ENCODE data around the gene KCNN2.

KCNN2 gene

DNA sequence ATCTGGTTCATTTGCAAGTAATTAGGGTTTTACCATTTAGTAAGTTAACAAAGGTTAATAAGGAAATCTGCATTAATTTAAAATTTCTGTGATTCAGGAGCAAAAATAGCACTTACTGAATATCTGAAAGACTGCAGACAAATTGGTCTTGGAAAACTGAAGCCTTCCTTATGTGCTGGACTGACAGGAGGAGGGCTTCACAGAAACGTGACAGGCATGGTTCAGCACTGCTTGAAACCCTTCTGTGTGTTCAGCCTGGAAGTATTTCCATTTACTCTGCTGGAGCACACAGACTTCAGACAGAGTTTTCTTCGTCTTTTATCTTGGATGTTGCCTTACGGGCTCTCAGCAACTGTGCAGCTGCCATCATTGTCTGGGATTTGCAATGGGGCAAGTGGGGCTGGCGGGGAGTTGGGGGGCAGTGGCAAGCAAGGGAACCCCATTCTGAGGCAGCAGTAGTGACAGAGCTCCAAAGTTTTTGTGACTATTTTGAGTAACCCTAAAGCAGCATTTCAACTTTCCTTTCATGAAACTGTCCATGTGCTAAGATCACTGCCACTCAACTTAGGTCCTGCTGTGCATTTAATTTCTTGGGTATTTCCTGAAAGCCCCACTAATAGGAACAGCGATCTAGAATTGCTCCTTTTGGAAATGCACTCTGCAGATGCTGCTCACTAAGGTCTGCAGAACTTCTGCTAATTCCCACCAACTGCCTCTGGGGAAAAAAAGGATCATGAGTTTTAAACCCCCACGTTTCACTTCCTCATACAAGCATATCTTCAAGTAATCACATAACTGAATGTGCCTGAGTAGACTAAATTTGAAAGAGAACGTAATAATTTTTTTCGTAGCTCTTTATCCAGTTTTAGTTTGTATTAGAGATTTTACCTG is 56.6 kb downstream of the KCNN2 start:
- TF ChIP-seq ZNF416 (tag by site-specific recombination; IDR thresholded peaks at IDR 0.05) (no peak), ZNF555 (tag by site-specific recombination; conservative IDR thresholded peaks at IDR 0.05) (no peak), KLF1 (tag by site-specific recombination; IDR thresholded peaks at IDR 0.05) (no peak), ZNF19 (tag by site-specific recombination; IDR thresholded peaks at IDR 0.05; ENCODE audit: low read depth) (no peak), MEIS1 (CRISPR knock-in tag; IDR thresholded peaks at IDR 0.05; ENCODE audit: borderline replicate concordance) (no peak), ZNF239 (tag by site-specific recombination; IDR thresholded peaks at IDR 0.05) (no peak), ZFHX2 (tag by site-specific recombination; conservative IDR thresholded peaks at IDR 0.05) (no peak), GLIS1 (tag by site-specific recombination; IDR thresholded peaks at IDR 0.05) (no peak), ZNF473 (tag by site-specific recombination; IDR thresholded peaks at IDR 0.05) (no peak), ZNF248 (tag by site-specific recombination; IDR thresholded peaks at IDR 0.05) (no peak), HOXD13 (CRISPR knock-in tag; IDR thresholded peaks at IDR 0.05; ENCODE audit: borderline replicate concordance) (no peak)
- TF ChIP-seq, protein P1, sequence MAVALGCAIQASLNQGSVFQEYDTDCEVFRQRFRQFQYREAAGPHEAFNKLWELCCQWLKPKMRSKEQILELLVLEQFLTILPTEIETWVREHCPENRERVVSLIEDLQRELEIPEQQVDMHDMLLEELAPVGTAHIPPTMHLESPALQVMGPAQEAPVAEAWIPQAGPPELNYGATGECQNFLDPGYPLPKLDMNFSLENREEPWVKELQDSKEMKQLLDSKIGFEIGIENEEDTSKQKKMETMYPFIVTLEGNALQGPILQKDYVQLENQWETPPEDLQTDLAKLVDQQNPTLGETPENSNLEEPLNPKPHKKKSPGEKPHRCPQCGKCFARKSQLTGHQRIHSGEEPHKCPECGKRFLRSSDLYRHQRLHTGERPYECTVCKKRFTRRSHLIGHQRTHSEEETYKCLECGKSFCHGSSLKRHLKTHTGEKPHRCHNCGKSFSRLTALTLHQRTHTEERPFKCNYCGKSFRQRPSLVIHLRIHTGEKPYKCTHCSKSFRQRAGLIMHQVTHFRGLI (tag by site-specific recombination; IDR thresholded peaks at IDR 0.05) = no peak
- TF ChIP-seq, protein P2, sequence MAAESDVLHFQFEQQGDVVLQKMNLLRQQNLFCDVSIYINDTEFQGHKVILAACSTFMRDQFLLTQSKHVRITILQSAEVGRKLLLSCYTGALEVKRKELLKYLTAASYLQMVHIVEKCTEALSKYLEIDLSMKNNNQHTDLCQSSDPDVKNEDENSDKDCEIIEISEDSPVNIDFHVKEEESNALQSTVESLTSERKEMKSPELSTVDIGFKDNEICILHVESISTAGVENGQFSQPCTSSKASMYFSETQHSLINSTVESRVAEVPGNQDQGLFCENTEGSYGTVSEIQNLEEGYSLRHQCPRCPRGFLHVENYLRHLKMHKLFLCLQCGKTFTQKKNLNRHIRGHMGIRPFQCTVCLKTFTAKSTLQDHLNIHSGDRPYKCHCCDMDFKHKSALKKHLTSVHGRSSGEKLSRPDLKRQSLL (tag by site-specific recombination; IDR thresholded peaks at IDR 0.05) = no peak
- TF ChIP-seq, protein P3, sequence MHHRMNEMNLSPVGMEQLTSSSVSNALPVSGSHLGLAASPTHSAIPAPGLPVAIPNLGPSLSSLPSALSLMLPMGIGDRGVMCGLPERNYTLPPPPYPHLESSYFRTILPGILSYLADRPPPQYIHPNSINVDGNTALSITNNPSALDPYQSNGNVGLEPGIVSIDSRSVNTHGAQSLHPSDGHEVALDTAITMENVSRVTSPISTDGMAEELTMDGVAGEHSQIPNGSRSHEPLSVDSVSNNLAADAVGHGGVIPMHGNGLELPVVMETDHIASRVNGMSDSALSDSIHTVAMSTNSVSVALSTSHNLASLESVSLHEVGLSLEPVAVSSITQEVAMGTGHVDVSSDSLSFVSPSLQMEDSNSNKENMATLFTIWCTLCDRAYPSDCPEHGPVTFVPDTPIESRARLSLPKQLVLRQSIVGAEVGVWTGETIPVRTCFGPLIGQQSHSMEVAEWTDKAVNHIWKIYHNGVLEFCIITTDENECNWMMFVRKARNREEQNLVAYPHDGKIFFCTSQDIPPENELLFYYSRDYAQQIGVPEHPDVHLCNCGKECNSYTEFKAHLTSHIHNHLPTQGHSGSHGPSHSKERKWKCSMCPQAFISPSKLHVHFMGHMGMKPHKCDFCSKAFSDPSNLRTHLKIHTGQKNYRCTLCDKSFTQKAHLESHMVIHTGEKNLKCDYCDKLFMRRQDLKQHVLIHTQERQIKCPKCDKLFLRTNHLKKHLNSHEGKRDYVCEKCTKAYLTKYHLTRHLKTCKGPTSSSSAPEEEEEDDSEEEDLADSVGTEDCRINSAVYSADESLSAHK (tag by site-specific recombination; IDR thresholded peaks at IDR 0.05) = no peak
- TF ChIP-seq, protein P4, sequence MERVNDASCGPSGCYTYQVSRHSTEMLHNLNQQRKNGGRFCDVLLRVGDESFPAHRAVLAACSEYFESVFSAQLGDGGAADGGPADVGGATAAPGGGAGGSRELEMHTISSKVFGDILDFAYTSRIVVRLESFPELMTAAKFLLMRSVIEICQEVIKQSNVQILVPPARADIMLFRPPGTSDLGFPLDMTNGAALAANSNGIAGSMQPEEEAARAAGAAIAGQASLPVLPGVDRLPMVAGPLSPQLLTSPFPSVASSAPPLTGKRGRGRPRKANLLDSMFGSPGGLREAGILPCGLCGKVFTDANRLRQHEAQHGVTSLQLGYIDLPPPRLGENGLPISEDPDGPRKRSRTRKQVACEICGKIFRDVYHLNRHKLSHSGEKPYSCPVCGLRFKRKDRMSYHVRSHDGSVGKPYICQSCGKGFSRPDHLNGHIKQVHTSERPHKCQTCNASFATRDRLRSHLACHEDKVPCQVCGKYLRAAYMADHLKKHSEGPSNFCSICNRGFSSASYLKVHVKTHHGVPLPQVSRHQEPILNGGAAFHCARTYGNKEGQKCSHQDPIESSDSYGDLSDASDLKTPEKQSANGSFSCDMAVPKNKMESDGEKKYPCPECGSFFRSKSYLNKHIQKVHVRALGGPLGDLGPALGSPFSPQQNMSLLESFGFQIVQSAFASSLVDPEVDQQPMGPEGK (tag by site-specific recombination; IDR thresholded peaks at IDR 0.05) = no peak
- TF ChIP-seq, protein P5, sequence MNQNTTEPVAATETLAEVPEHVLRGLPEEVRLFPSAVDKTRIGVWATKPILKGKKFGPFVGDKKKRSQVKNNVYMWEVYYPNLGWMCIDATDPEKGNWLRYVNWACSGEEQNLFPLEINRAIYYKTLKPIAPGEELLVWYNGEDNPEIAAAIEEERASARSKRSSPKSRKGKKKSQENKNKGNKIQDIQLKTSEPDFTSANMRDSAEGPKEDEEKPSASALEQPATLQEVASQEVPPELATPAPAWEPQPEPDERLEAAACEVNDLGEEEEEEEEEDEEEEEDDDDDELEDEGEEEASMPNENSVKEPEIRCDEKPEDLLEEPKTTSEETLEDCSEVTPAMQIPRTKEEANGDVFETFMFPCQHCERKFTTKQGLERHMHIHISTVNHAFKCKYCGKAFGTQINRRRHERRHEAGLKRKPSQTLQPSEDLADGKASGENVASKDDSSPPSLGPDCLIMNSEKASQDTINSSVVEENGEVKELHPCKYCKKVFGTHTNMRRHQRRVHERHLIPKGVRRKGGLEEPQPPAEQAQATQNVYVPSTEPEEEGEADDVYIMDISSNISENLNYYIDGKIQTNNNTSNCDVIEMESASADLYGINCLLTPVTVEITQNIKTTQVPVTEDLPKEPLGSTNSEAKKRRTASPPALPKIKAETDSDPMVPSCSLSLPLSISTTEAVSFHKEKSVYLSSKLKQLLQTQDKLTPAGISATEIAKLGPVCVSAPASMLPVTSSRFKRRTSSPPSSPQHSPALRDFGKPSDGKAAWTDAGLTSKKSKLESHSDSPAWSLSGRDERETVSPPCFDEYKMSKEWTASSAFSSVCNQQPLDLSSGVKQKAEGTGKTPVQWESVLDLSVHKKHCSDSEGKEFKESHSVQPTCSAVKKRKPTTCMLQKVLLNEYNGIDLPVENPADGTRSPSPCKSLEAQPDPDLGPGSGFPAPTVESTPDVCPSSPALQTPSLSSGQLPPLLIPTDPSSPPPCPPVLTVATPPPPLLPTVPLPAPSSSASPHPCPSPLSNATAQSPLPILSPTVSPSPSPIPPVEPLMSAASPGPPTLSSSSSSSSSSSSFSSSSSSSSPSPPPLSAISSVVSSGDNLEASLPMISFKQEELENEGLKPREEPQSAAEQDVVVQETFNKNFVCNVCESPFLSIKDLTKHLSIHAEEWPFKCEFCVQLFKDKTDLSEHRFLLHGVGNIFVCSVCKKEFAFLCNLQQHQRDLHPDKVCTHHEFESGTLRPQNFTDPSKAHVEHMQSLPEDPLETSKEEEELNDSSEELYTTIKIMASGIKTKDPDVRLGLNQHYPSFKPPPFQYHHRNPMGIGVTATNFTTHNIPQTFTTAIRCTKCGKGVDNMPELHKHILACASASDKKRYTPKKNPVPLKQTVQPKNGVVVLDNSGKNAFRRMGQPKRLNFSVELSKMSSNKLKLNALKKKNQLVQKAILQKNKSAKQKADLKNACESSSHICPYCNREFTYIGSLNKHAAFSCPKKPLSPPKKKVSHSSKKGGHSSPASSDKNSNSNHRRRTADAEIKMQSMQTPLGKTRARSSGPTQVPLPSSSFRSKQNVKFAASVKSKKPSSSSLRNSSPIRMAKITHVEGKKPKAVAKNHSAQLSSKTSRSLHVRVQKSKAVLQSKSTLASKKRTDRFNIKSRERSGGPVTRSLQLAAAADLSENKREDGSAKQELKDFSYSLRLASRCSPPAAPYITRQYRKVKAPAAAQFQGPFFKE (tag by site-specific recombination; IDR thresholded peaks at IDR 0.05; ENCODE audit: borderline replicate concordance) = no peak
- TF ChIP-seq, protein P6, sequence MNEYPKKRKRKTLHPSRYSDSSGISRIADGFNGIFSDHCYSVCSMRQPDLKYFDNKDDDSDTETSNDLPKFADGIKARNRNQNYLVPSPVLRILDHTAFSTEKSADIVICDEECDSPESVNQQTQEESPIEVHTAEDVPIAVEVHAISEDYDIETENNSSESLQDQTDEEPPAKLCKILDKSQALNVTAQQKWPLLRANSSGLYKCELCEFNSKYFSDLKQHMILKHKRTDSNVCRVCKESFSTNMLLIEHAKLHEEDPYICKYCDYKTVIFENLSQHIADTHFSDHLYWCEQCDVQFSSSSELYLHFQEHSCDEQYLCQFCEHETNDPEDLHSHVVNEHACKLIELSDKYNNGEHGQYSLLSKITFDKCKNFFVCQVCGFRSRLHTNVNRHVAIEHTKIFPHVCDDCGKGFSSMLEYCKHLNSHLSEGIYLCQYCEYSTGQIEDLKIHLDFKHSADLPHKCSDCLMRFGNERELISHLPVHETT (tag by site-specific recombination; IDR thresholded peaks at IDR 0.05) = no peak
- TF ChIP-seq, protein P7, sequence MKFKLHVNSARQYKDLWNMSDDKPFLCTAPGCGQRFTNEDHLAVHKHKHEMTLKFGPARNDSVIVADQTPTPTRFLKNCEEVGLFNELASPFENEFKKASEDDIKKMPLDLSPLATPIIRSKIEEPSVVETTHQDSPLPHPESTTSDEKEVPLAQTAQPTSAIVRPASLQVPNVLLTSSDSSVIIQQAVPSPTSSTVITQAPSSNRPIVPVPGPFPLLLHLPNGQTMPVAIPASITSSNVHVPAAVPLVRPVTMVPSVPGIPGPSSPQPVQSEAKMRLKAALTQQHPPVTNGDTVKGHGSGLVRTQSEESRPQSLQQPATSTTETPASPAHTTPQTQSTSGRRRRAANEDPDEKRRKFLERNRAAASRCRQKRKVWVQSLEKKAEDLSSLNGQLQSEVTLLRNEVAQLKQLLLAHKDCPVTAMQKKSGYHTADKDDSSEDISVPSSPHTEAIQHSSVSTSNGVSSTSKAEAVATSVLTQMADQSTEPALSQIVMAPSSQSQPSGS (tag by site-specific recombination; IDR thresholded peaks at IDR 0.05; ENCODE audit: low read depth) = no peak
- H3K36me3 ChIP-seq (ENCODE audit: control insufficient read depth in 2 of 2, insufficient read depth in 1 of 2, low read length in 2 of 2) = no peaks in the 10 kb centered on the region
- no peak overlapping the region for H3K27ac ChIP-seq (ENCODE audit: extremely low read depth, low read depth, low read length)
- ChIA-PET POLR2A (no interaction called here), CTCF (no interaction called here)
- H3K4me1 ChIP-seq (ENCODE audit: control insufficient read depth, insufficient read depth, low read length) = no peaks in the 10 kb centered on the region
- H3K4me3 ChIP-seq (ENCODE audit: low read depth, low read length) = no peak overlapping the region
- no peaks in the 10 kb centered on the region for H3K9me3 ChIP-seq (ENCODE audit: control insufficient read depth, insufficient read depth, low read depth, low read length)
